ENCODE data around the gene SAG.
"Not testable (repeated sequence)": the region's sequence is repeated elsewhere in the genome, so short reads cannot be mapped to it uniquely, and the experiment has no call there.

Gene SAG

DNA sequence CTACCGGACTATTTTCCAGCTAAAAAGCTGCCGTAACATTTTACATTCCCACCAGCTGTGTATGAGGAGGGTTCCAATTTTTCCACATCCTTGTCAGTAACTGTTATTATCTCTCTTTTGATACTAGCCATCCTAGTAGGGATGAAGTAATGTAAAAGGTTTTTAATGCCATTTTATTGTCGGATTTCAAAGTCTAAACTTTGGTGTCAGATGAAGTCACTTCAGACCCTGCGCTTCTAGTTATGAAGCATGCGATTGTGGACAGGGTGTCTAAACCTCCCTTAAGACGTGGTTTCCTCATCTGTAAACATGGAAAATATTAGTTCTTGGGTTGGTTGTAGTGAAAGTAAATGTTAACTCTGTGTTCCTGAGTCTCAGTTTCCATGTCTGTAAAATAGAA is 51.3 kb downstream of the SAG start:
- DNase-seq: no peak

DNA sequence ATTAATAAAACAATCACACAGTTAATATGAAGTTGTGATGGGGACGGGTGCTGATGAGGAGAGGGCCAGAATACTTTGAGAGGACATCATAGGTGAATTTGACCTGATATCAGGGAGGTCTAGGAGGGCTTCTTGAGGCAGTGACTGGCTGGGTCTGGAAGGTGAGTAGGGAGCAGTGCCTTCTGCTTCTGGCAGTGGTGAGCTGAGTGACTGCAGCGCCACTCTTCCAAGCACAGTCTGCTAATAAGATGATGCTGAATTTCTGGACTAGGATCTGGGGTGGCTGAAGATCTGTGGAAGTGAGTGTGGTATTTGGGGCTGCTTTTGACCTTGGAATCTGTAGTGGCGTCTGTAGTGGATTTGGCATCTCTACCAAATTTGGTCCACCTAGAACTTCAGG is 52.2 kb downstream of the SAG start:
- no peak for DNase-seq

DNA sequence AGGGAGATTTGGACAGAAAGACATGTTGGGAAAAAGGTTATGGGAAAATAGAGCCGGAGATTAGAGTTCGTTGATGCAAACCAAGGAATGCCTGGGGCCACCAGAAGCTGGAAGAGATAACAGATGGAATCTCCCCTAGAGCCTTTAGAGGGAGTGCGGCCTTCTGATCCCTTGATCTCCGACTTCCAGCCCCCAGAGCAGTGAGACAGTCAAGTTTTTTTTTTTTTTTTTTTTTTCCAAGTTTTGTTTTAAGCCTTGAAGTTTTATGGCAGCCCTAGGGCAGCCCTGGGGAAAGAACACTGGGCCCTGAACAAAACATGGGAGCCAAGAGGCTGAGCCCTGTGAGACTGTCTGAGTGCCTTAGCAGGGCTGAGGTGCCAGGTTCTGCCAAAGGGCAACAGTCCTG is 53.2 kb downstream of the SAG start:
- no peak for DNase-seq

DNA sequence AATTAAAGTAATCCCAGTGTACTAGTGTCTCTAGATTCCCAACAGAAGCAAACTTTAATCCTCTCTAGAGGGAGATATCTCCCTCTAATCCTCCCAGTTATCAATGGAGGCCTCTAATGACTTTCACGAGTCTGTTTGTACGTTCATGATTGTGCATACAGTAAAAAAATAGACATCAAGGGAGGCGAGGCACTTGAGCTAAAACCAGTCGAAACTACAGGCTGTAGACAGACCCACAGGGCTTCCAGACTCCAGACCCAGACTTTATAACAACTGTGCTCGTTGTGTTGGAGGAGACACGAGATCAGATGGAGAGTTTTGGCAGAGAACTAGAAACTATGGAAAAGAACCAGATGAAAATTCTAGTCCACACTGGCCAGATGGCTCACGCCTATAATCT is 53.7 kb downstream of the SAG start:
- no peak for DNase-seq

DNA sequence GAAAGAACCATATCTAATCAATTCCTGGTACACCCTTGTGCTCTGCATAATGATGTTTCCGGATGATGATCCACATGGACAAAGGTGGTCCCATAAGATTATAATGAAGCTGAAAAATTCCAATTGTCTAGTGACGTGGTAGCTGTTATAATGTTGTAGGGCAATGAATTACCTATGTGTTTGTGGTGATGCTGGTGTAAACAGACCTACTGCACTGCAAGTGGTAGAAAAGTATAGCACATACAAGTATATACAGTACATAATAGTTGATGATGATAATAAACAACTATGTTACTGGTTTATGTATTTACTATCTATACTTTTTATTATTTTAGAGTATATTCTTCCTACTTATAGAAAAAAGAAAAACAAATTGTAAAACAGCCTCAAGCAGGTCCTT is 55.1 kb downstream of the SAG start:
- no peak for DNase-seq

DNA sequence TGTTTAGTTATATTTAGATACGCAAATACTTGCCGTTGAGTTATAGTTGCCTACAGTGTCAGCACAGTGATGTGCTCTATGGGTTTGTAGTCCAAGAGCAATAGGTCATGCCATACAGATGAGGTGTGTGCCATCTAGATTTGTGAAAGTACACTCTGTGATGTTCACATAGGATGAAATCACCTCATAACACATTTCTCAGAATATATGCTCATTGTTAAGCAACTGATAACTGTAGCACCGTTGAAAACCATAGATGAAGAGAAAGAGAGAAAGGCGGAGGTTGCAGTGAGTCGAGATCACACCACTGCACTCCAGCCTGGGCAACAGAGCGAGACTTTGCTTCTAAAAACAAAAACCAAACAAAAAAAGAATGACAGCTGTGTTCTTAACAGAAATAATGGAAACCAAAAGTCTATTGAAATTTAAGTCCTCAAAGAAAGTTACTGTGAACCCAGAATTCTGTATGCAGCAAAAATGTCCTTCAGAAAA is 56.2 kb downstream of the SAG start:
- DNase-seq: no peak

DNA sequence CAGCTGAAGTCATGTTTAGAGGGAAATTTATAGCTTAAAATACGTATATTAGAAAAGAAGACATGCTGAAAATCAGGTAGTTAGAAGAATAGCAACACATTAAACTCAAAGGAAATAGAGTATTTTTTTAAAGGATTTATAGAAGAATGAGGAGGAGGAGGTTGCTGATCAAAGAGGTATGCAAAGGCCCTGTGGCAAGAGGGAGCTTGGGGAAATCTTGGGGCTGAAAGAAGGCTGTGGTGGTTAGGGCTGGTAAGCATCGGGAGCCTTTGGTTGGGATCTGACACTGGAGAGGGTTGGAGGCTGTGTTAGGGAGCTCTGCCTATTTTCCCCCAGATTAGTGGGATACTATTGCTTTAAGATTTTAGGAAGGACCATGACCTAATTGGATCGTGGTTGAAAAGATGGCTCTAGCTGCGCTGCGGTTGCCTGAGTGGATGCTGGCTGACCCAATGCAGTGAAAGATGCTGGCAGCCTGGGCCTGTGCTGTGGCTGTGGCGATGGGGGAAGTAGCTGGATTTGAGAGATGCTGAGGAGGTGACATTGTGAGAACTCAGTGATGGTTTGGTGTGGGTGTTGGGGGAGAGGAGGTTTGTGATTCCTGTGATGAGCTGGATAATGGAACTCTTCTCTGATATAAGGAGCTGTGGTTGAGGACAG is 58.4 kb downstream of the SAG start:
- no peak for DNase-seq

DNA sequence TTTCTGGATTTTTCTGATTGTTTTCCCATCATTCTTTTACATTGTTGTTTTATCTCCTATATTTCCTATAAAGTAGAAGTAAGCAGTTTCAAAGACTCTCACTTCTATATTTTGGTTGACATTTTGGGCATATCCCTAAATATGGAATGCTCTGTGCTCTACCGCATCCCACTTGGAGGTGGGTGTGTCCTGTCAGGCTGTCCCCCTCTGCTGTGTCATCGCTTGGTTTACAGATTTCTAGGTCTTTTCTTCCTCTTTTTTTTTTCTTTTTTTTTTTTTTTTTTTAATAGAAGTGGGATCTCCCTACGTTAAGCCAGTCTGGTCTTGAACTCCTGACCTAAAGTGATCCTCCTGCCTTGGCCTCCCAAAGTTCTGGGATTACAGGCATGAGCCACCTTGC is 60.0 kb downstream of the SAG start:
- no peak for DNase-seq

DNA sequence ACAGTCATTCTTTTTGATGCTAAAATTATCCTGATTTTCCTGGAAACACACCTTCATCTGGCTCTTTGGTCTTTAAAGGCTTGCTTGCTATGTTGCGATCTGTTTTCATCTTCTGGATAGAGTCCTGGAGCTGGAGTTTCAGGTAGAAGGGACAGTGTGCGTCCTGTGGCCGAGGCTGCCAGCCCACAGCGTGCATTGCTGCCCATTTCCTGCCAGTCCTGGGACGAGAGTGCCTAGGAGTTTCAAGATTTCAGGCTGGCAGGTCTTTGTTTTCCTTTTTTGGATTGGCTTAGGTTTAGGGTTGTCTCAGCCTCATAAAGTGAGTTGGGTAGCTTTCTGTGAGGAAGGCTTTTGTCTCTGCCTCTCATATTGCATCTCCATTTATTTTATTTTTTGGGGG is 61.1 kb downstream of the SAG start:
- DNase-seq: no peak

DNA sequence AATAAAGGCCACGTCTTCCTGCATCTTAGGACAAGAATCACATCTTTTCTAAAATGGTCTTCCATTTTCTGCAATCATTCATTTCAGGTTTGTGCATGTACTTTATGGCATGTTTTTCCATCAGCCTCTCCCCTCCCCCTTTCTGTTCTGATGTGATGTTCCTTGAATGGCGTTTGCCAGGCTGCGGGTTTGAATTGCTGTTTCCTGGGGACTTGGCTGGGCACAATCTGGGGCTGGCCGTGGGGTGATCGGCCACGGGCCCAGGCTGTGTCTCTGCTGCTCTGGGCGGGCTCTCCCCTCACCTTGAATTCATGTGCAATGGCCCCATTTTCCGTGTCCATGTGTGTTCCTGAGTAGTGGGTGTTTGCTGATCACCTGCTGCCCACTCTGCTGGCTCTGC is 61.8 kb downstream of the SAG start:
- no peak for DNase-seq

DNA sequence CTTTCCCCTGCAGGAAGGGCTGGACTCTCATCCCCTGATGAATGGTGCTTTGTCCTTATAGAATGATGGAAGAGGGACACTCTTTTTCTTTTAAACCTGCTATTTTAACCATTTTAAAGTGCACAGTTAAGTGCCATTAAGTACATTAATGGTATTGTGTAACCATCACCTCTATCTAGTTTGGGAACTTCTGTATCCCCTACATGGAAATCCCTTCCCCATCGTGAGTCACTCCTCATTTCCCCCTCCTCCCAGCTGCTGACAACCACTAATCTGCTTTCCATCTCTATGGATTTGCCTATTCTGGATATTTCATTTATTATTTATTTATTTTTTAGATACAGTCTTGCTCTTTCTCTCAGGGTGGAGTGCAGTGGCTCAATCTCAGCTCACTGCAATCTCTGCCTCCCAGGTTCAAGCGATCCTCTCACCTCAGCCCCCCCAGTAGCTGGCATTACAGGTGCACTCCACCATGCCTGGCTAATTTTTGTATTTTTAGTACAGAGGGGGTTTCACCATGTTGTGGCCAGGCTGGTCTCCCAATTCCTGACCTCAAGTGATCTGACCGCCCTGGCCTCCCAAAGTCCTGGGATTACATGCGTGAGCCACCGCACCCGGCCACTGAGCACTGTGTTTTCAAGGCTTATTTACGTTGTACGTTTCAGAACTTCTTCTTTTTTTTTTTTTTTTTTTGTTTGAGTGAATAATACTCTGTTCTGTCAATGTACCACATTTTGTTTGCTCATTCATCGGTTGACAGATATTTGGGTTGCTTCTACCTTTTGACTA is 62.5 kb downstream of the SAG start:
- DNase-seq: no peak

DNA sequence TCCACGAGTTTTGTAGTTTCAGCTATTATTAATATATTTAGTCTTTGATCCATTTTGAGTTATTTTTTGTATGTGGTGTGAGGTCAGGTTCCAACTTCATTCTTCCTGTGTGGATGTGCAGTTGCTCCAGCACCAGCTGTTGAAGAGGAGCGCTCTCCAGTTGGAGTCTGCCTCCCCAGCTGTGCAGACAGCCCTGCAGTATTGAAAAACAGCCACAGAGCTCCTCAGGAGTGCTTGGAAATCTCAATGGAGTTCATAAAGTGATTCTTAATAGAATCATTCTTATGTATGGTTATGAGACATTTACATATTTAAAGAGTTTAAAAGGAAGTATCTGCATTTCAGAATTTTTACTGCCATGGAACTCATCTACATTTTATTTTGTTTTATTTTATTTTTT is 64.0 kb downstream of the SAG start:
- no peak for DNase-seq

DNA sequence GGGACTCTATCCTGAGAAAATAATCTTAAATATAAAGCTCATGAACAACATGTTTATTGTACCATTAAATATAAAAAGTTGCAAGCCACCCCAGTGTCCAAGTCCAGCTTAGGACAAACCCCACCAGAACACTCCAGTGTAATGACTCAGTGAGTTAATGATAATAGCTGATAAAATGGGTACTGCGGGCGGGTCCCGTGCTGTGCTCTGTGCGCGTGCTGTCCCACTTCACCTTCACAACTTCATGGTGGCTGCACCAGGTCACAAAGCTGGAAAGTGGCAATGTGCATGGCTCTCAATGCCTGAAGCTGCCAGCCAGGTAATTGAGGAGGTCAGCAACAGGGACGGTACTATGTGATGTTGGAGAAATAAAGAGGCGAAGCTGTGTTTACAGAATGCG is 65.2 kb downstream of the SAG start:
- DNase-seq: no peak

DNA sequence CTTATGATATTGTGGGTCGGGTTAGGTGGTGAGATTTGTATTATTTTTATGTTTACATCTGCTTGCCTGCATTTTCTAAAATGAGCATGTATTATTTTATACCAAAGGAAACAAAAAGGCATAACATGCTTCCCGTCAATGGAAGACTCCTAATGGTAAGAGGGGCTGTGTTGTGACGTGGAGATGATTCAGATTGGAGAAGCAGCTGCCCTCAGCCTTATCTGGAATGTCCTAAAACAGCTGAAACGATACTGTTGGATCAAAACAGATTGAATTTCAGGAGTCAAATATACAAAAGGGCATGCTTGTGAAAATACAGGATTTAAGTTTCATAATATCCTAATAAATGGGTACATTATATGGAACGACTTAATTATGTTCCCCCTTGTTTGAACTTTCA is 65.7 kb downstream of the SAG start:
- DNase-seq: no peak

DNA sequence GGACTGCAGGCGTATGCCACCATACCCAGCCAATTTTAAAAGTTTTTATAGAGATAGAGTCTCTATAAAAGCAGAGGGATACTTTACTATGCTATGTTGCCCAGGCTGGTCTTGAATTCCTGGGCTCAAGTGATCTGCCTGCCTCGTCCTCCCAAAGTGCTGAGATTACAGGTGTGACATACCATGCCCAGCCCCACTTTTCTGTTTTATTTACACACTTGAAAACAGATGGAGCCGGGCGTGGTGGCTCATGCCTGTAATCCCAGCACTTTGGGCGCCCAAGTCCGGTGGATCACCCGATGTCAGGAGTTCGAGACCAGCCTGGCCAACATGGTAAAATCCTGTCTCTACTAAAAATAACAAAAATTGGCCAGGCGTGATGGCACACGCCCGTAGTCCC is 67.2 kb downstream of the SAG start:
- DNase-seq: not testable (repeated sequence)

DNA sequence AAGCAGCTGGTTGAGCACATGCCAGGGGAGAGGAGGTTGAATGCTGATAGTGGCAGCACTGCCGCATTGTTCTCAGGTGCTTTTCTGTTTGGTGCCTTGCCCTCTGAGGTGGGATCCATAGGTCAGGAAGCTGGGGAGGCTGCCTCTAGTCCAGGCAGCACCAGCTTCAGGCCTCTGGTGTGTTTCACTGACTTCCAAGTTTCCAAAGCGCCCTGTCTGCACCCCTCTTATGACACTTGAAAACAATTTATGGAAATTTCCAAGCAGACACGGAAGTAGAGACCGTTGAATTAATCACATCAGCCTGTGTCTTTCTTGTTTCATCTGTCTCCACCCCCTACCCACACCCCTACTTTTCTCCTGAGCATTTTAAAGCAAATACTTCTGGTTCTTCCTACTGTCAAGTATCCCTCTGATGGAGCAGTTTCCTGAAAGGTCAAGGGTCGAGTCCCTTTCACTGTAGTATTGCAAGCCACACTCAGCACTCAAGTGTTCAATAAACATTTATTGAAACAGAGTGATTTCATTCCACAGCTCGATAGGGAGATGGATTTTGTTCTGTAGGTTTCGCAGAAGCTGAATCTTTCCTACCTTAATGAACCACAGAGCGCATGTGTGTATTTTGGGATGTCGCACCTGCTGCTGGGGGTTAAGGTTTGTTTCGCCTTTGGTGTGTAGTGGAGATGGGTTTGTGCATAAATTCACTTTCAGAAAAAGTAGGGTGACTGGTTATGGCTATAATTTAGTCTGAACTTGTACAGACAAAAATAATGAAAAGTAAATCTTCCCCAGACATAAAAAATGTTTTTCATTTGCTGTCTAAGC is 68.1 kb downstream of the SAG start:
- DNase-seq: peak in 1 of 2 experiments; percentile 7

DNA sequence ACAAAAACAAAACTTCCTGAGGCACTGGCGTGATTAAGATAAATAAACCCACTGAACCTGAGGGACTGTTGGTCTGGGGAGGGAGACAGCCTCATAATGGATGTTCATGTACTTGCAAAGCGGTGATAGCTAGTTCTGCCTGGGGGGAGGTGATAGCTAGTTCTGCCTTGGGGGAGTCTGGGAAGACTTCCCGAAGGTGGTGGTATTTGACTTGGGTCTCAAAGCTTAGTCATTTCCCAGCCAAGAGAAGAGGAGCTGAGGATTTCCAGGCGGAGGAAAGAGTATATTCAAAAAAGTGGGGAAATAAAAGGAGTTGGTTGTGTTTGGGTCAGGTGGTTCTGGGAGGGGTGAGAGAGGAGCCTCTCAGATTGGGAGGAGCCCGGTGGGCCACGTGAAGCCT is 71.4 kb downstream of the SAG start:
- DNase-seq: no peak

DNA sequence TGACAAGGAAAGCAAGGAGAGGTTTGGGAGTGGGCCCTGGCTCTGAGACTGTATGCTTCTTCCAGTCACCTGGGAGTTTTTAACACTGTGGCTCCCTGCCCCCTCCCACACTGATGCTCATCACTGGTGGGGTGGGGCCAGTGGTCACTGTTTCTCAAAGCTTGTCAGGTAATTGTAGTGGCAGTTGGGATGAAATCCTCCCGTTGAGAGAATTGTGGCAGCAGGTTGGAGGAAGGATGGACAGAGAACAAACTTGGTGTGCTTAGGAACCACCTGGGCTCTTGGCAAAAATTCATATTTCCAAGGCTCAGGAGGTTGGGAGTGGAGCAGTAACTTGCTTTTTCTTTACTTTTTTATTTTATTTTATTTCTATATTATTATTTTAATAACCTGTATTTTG is 71.8 kb downstream of the SAG start:
- no peak for DNase-seq

DNA sequence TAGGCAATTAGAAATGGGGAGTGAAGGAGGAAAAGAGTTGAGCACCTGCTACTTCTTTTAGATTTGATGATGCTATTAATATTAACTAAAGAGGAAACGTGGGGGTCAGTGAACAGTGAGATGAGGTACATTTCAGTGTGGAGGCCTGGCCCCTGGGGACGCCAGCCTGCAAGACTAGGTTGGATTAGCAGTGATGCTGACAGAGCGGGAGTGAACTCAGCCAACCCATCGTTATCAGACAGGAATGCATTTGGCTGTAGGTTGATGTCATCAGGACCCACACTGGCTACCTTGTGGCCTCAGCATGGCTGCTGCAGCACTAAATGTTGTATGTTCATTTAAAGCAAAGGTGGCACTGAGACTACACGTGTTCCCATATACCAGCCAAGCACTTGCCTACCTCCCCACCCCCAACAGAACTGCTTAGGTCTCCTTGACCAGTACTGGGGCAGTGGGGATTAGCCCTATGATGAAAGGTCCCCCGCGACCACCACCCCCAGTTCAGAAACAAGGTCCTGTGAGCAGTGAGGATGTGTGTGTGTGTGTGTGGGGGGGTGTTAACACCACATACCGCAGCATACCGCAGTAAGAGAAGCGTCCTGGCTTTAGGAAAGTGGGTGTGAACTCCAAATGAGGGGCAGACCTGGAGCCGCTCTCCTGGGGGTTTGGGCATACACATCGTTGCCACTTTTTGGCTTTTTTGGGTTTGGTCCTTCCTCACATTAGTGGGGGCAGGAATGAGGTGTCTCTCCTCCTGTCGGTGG is 72.7 kb downstream of the SAG start:
- no peak for DNase-seq

DNA sequence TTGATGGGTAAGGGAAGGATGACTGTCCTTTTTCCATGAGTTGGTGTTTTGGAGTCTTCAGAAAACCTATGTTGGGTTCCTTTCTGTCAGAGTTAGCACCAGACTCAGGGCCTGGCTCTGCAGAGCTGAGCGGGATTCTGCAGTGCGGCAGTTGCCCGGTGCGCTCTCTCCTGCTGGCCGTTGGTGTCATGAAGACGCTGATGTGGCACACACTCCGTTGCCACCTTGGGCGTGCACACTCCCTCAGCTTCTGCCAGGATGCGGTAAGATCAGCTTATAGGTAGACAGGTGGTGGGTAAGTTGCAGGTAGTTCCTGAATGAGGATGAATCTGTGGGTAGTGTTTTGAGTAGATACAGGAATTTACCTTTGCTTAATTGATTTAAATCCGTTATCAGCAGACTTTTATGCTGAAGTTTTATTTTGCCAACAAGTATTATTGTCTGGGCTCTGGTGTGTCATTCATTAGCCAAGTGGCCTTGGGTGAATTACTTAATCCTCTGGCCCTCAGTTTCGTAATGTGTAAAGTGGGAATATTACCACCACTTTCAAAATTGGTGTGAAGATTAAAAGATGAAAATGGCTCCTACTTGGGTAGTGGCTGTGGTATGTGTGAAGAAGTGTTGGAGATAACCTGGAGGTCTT is 73.5 kb downstream of the SAG start:
- no peak for DNase-seq

DNA sequence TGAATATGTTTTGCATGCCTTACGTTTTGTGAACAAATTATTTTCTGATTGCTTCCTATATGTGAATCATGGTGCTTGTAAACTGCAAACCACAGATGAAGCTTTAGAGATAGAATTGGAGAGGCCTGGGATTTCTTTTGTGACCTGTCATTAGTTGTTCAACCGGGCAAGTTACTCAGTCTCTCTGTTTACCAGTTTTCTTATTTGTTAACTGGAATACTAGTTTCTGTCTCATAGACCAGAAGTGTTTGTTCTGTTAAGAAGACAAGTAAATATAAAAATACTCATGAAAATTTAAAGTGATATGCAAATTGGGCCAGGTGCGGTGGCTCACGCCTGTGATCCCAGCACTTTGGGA is 74.0 kb downstream of the SAG start:
- DNase-seq: peak in 1 of 2 experiments; percentile 7

DNA sequence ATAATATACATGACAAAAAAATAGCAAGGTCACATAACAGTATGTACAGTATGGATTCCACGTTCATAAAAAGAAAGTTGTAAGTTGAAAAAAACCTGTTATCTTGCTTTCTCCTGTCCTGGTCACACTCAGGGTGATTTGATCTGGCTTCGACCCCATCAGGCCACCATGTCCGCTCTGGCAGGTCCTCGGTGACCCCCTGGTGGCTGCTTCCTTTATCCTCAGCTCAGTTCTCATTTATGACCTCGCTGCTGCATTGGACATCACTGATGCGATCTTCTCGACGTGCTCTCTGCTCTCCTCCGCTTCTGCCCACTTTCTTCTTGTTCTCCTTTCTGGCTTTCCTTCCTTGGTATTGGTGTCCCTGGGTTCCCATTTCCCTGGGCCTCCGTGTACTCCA is 76.4 kb downstream of the SAG start:
- DNase-seq: no peak

Measured in NCI-H526 (cell line).